Spleen (tissue), 3 donors: Measurements from ENCODE around the gene TTN.

ENCODE experiments used
- POLR2A ChIP-seq, 3 donors: fragments of 450-650 bp; IDR thresholded peaks; one replicate each; pipeline ENCODE4 v1.5.1; 2017; ENCODE audit warnings: antibody characterized with exemption in 3 of 3, mild to moderate bottlenecking in 1 of 3
- POLR2AphosphoS5 ChIP-seq, 3 donors: sonication (generic); formaldehyde crosslinking; IDR thresholded peaks; one replicate each; pipeline ENCODE4 v1.5.1; 2017; ENCODE audit warnings: antibody characterized with exemption in 3 of 3

DNA sequence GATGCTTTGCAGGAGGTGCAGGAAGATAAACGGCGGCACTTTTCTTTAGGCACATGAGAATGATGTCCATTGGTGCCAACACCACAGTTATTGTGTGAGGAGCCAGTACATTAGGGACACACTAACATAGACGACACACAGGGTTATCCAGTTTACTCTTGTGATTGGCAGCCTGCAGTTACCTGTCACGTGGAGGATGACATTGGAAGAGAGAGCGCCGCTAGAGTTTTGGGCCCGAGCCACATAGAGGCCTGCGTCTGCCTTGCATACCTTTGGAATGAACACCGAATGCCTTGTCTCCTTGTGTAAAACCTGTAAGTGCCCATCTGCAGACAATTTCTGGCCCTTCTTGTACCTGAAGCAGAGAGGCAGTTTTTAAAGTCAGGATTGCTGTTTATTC, 26.9 kb upstream of the TTN start:
- TF ChIP-seq POLR2AphosphoS5 (IDR thresholded peaks at IDR 0.05) = no peak
- TF ChIP-seq POLR2A (IDR thresholded peaks at IDR 0.05) = no peak
